ENCODE measurements around the gene OLFML3. TPM values are rescaled to one million over a fixed set of nuclear protein-coding genes. Genes with fewer than 3 reads are reported as not detected.

Gene OLFML3
- total and polyA plus RNA-seq, 4 experiments from 2014 or later, result 0.42 to 0.70 TPM; not detected in 2

Other genes starting within 250 kb of the OLFML3 start
- gene PHTF1, start 220.0 kb upstream of the OLFML3 start, total RNA-seq, result 1 to 10 TPM; 8.7 to 9.8 TPM
- gene PHTF1, start 220.0 kb upstream of the OLFML3 start, polyA plus RNA-seq, result 1 to 10 TPM; 7.2 to 9.5 TPM
- 10 to 100 TPM; 58.7 to 60.2 TPM for gene RSBN1, start 167.0 kb upstream of the OLFML3 start, total RNA-seq
- 10 to 100 TPM; 41.1 to 52.0 TPM for gene RSBN1, start 167.0 kb upstream of the OLFML3 start, polyA plus RNA-seq
- gene PTPN22, start 107.8 kb upstream of the OLFML3 start, total RNA-seq, result 10 to 100 TPM; 32.2 to 33.7 TPM
- 10 to 100 TPM; 38.1 to 66.1 TPM for gene PTPN22, start 107.8 kb upstream of the OLFML3 start, polyA plus RNA-seq
- 1 to 10 TPM; 1.3 to 2.1 TPM for gene BCL2L15, start 91.9 kb upstream of the OLFML3 start, total RNA-seq
- 1 to 10 TPM in 1 of 2 donors, under 1 TPM in 1; 0.75 to 1.3 TPM for gene BCL2L15, start 91.9 kb upstream of the OLFML3 start, polyA plus RNA-seq
- gene AP4B1, start 74.7 kb upstream of the OLFML3 start, total RNA-seq, result 10 to 100 TPM; 74.5 to 75.5 TPM
- gene AP4B1, start 74.7 kb upstream of the OLFML3 start, polyA plus RNA-seq, result 10 to 100 TPM in 1 of 2 donors, 1 to 10 TPM in 1; 8.9 to 12.9 TPM
- gene DCLRE1B, start 74.1 kb upstream of the OLFML3 start, total RNA-seq, result 1 to 10 TPM; 5.1 to 5.4 TPM
- gene DCLRE1B, start 74.1 kb upstream of the OLFML3 start, polyA plus RNA-seq, result 1 to 10 TPM; 2.8 to 5.3 TPM
- 100 to 1,000 TPM; 107 to 110 TPM for gene HIPK1, start 50.1 kb upstream of the OLFML3 start, total RNA-seq
- gene HIPK1, start 50.1 kb upstream of the OLFML3 start, polyA plus RNA-seq, result 10 to 100 TPM in 1 of 2 donors, 1 to 10 TPM in 1; 4.4 to 17.1 TPM
- gene SYT6, start 174.4 kb downstream of the OLFML3 start, total RNA-seq, result not detected
- not detected for gene SYT6, start 174.4 kb downstream of the OLFML3 start, polyA plus RNA-seq